Colonic mucosa (tissue), 4 donors: ENCODE results near the gene SH3GL3. TPM values are rescaled to one million over a fixed set of nuclear protein-coding genes. Genes with fewer than 3 reads are reported as not detected.

Source experiments
- DNase-seq: peaks from one replicate; pipeline ENCODE4 v3.0.0-alpha.2; 2020
- H3K27ac ChIP-seq: fragments of 200-600 bp; one replicate; pipeline ENCODE4 v1.8.0; 2021
- H3K27me3 ChIP-seq: fragments of 200-600 bp; one replicate; pipeline ENCODE4 v1.8.0; 2021
- H3K36me3 ChIP-seq: fragments of 200-600 bp; one replicate; pipeline ENCODE4 v1.8.0; 2021
- H3K4me1 ChIP-seq: fragments of 200-600 bp; one replicate; pipeline ENCODE4 v1.8.0; 2021; ENCODE audit warnings: mild to moderate bottlenecking
- H3K4me3 ChIP-seq: fragments of 200-600 bp; one replicate; pipeline ENCODE4 v1.8.0; 2021
- H3K9ac ChIP-seq, 2 donors: one replicate each; pipeline ENCODE4 v1.7.0; 2013; ENCODE audit warnings: control low read depth in 2 of 2, low read depth in 2 of 2, low read length in 2 of 2
- H3K9me3 ChIP-seq: fragments of 200-600 bp; one replicate; pipeline ENCODE4 v1.8.0; 2021
- CTCF ChIP-seq: fragments of 200-600 bp; IDR thresholded peaks from one replicate; pipeline ENCODE4 v1.8.0; 2022; ENCODE audit warnings: antibody characterized with exemption, mild to moderate bottlenecking
- intact Hi-C: fragments of 100-400 bp; cut with DNase I; formaldehyde crosslinking; loops from one replicate; pipeline ENCODE4 v1.14.1; 2022
- total RNA-seq, 2 donors: library from RNA; stranded (reverse); fragmentation: NEBNext Ultra II Directional in 1 of 2; extraction: Animal tissue kit (Norgen Biotek cat#: 25700) in 1 of 2; gene quantifications; one replicate each; pipeline ENCODE4 v1.2.1, GENCODE V29; 2021
- donor health status: healthy.
- donor health status: DM: no; HTN: no; CAD: no.
- donor health status: DM: no; HTN: no; CAD: no.

Gene SH3GL3
- total RNA-seq, 2 donors from 2014 or later = not detected

- TF ChIP-seq CTCF = no peak
- Histone ChIP-seq H3K4me1 (no peaks in the 10 kb centered on the region), H3K9ac (peak within 1 kb of the TSS in 1 of 2 donors; percentile 18), H3K4me3 (peak within 1 kb of the TSS; percentile 29), H3K27me3 (peaks cover 9% of the 10 kb centered on the region), H3K36me3 (no peaks in the 10 kb centered on the region), H3K27ac (no peak within 1 kb of the TSS), H3K9me3 (no peaks in the 10 kb centered on the region)
- intact Hi-C loops = no loop called here
- peak; percentile 71 for DNase-seq
Observed at GRCh38 chr15:83653639-83654378, 206.7 kb downstream of the SH3GL3 start, which contains the start of gene ADAMTSL3. Gene ADAMTSL3, plus strand, starts transcription at chr15:83654123. Its CDS starts 1,639 bp downstream, at chr15:83655762.

- H3K27ac ChIP-seq = no peak overlapping the region
- intact Hi-C loops = no loop called here
- H3K9ac ChIP-seq = peak overlapping the region in 1 of 2 donors; percentile 18
- no peak for TF ChIP-seq CTCF
- no peaks in the 10 kb centered on the region for H3K9me3 ChIP-seq
- peaks cover 9% of the 10 kb centered on the region for H3K27me3 ChIP-seq
- H3K4me3 ChIP-seq = peak overlapping the region; percentile 29
- H3K36me3 ChIP-seq = no peaks in the 10 kb centered on the region
- DNase-seq = no peak
- H3K4me1 ChIP-seq = no peaks in the 10 kb centered on the region
Observed at GRCh38 chr15:83654379-83655236, 207.5 kb downstream of the SH3GL3 start.

GRCh38 chr15:83655237-83655616 lies 208.1 kb downstream of the SH3GL3 start:
- DNase-seq = no peak
- Histone ChIP-seq H3K27me3 (peaks cover 9% of the 10 kb centered on the region), H3K4me3 (no peak overlapping the region), H3K4me1 (no peaks in the 10 kb centered on the region), H3K36me3 (no peaks in the 10 kb centered on the region), H3K9me3 (no peaks in the 10 kb centered on the region), H3K9ac (no peak overlapping the region), H3K27ac (no peak overlapping the region)
- TF ChIP-seq CTCF = no peak
- intact Hi-C loops = no loop called here

- no peak for TF ChIP-seq CTCF
- Histone ChIP-seq H3K4me1 (no peaks in the 10 kb centered on the region), H3K36me3 (no peaks in the 10 kb centered on the region), H3K27ac (no peak overlapping the region), H3K27me3 (peaks cover 9% of the 10 kb centered on the region), H3K9ac (no peak overlapping the region), H3K4me3 (no peak overlapping the region), H3K9me3 (no peaks in the 10 kb centered on the region)
- DNase-seq = no peak
- intact Hi-C loops = no loop called here
Observed at GRCh38 chr15:83656192-83656591, 209.1 kb downstream of the SH3GL3 start.

DNA sequence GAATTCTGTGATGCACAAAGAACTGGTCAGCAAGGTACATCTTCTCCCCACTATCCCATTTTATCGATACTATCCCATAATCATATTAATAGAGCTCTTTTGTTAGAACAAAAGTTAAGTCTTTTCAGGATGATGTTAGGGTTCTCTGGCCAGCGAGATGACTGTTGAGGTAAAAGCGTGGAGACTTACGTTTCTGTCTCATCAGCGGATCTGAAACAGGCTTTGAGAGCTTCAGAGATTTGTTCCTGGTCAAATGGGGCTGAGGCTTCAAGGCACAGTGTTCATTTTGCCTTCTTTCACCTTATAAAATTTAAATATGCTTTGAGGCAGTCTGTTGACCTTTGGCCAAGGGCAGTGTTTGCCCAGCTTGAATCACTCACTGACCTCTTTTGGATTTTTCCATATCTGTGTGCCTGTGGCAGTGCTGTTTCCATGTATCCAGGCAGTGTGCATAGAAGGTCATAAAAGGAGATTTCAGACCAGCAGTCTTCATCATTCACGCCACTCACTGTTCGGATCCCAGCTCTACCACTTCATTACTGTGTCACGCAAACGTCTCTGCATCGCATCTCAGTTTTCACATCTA lies 209.9 kb downstream of the SH3GL3 start:
- Histone ChIP-seq H3K36me3 (no peaks in the 10 kb centered on the region), H3K4me1 (no peaks in the 10 kb centered on the region), H3K9ac (no peak overlapping the region), H3K27me3 (peaks cover 9% of the 10 kb centered on the region), H3K4me3 (no peak overlapping the region), H3K9me3 (no peaks in the 10 kb centered on the region), H3K27ac (no peak overlapping the region)
- DNase-seq = no peak
- intact Hi-C loops = no loop called here
- no peak for TF ChIP-seq CTCF
